ENCODE measurements around the gene CHML. TPM values are rescaled to one million over a fixed set of nuclear protein-coding genes. Genes with fewer than 3 reads are reported as not detected.

Gene CHML
- total RNA-seq, 1 donor from 2014 or later: 14.2 TPM

- DNase-seq (ENCODE audit: extremely low spot score, unreplicated experiment): no peak
- H3K27ac Mint-ChIP-seq (ENCODE audit: unreplicated experiment): no peak overlapping the region
These were observed 2.4 kb upstream of the CHML start for GRCh38 chr1:241642593-241642944.

GRCh38 chr1:241641773-241642592 is 1.8 kb upstream of the CHML start:
- no peak for DNase-seq (ENCODE audit: extremely low spot score, unreplicated experiment)
- Mint-ChIP-seq H3K4me1 (ENCODE audit: unreplicated experiment) (peaks cover 38% of the 10 kb centered on the region), H3K27me3 (ENCODE audit: unreplicated experiment) (no peaks in the 10 kb centered on the region), H3K4me3 (ENCODE audit: unreplicated experiment) (no peak overlapping the region), H3K36me3 (ENCODE audit: unreplicated experiment) (no peaks in the 10 kb centered on the region), H3K27ac (ENCODE audit: unreplicated experiment) (peak overlapping the region; percentile 83), H3K9me3 (ENCODE audit: unreplicated experiment) (no peaks in the 10 kb centered on the region)
- TF ChIP-seq CTCF (IDR thresholded peaks at IDR 0.05): no peak

More at GRCh38 chr1:241642593-241642944, 2.4 kb upstream of the CHML start:
- Mint-ChIP-seq H3K4me3 (ENCODE audit: unreplicated experiment) (no peak overlapping the region), H3K36me3 (ENCODE audit: unreplicated experiment) (no peaks in the 10 kb centered on the region), H3K4me1 (ENCODE audit: unreplicated experiment) (peaks cover 32% of the 10 kb centered on the region), H3K27me3 (ENCODE audit: unreplicated experiment) (no peaks in the 10 kb centered on the region), H3K9me3 (ENCODE audit: unreplicated experiment) (no peaks in the 10 kb centered on the region)
- no peak for TF ChIP-seq CTCF (IDR thresholded peaks at IDR 0.05)

GRCh38 chr1:241640867-241641622 is 876 bp upstream of the CHML start:
- Mint-ChIP-seq H3K4me3 (ENCODE audit: unreplicated experiment) (peak overlapping the region; percentile 69), H3K36me3 (ENCODE audit: unreplicated experiment) (no peaks in the 10 kb centered on the region), H3K4me1 (ENCODE audit: unreplicated experiment) (peaks cover 44% of the 10 kb centered on the region), H3K27ac (ENCODE audit: unreplicated experiment) (peak overlapping the region; percentile 83), H3K27me3 (ENCODE audit: unreplicated experiment) (no peaks in the 10 kb centered on the region), H3K9me3 (ENCODE audit: unreplicated experiment) (no peaks in the 10 kb centered on the region)
- DNase-seq (ENCODE audit: extremely low spot score, unreplicated experiment): no peak
- no peak for TF ChIP-seq CTCF (IDR thresholded peaks at IDR 0.05)

GRCh38 chr1:241639623-241640148 is 483 bp downstream of the CHML start:
- H3K36me3 Mint-ChIP-seq (ENCODE audit: unreplicated experiment): peaks cover 10% of the 10 kb centered on the region
- no peaks in the 10 kb centered on the region for H3K27me3 Mint-ChIP-seq (ENCODE audit: unreplicated experiment)
- no peak for DNase-seq (ENCODE audit: extremely low spot score, unreplicated experiment)
- peaks cover 44% of the 10 kb centered on the region for H3K4me1 Mint-ChIP-seq (ENCODE audit: unreplicated experiment)
- no peaks in the 10 kb centered on the region for H3K9me3 Mint-ChIP-seq (ENCODE audit: unreplicated experiment)
- peak overlapping the region; percentile 85 for H3K4me3 Mint-ChIP-seq (ENCODE audit: unreplicated experiment)
- TF ChIP-seq CTCF (IDR thresholded peaks at IDR 0.05): no peak
- peak overlapping the region; percentile 68 for H3K27ac Mint-ChIP-seq (ENCODE audit: unreplicated experiment)
